Ovary (tissue), 3 donors: ENCODE results near the gene RANBP2.
"Not testable (repeated sequence)": the region's sequence is repeated elsewhere in the genome, so short reads cannot be mapped to it uniquely, and the experiment has no call there.

ENCODE experiments used
- CTCF ChIP-seq, 3 donors: fragments of 450-650 bp in 2 of 3; fragments of 200-600 bp in 1 of 3; IDR thresholded peaks; one replicate each; pipeline versions ENCODE4 v1.5.1 to v1.8.0; 2016 to 2022; ENCODE audit warnings: antibody characterized with exemption in 3 of 3, mild to moderate bottlenecking in 1 of 3
- POLR2A ChIP-seq: fragments of 450-650 bp; IDR thresholded peaks from one replicate; pipeline ENCODE4 v1.6.1; 2017; ENCODE audit warnings: antibody characterized with exemption, mild to moderate bottlenecking, moderate library complexity
- donor health status: DM: no; HTN: no; CAD: no.

GRCh38 chr2:108690001-108690400, 29.3 kb upstream of the RANBP2 start:
- TF ChIP-seq POLR2A; CTCF (IDR thresholded peaks at IDR 0.05): not testable (repeated sequence)
